ENCODE results near the gene SLC22A23. TPM values are rescaled to one million over a fixed set of nuclear protein-coding genes. Genes with fewer than 3 reads are reported as not detected.

Gene SLC22A23
- total and polyA plus RNA-seq, 2 experiments from 2014 or later: 6.1 to 38.3 TPM

DNA sequence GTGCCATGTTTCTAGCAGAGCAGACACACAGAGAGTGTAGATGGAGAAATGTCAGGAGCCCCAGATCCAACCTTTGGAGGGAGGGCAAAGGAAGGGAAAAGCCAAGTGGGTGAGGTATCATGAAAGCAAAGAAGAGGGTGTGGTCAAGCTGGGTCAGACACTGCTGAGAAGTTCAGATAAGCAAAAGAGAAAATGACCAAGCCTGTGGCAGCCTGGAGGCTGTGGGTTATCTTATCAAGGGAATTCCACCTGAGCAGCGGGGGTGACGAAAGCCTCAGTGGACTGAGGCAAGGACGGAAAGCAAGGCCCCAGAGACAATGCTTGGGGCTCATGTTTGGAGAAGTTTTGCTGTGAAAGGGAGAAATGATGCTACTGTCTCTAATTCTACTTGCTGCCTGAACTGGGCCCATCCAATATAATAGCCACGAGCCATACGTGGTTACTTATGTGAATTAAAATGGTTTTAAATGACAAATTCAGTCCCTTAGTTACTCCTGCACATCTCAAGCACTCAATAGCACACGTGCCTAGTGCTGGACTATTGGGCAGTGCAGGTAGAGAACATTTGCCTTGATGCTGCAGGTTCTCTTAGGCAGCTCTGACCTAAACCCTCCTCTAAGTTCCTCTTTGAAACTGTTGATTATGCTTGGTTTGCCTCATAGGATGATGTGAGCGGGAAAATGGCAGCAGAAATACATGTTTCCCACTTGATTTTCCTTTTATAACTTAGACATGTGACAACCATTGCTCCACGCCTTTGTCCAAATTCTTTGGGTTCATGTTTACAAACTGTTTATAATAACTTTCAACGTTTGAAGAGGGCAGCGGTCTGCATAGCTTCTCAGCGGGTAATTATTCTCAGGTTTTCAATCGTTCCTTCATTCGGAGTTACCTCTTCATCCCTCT lies 63.7 kb downstream of the SLC22A23 start:
- H3K4me1 Mint-ChIP-seq: peaks cover 36% of the 10 kb centered on the region

DNA sequence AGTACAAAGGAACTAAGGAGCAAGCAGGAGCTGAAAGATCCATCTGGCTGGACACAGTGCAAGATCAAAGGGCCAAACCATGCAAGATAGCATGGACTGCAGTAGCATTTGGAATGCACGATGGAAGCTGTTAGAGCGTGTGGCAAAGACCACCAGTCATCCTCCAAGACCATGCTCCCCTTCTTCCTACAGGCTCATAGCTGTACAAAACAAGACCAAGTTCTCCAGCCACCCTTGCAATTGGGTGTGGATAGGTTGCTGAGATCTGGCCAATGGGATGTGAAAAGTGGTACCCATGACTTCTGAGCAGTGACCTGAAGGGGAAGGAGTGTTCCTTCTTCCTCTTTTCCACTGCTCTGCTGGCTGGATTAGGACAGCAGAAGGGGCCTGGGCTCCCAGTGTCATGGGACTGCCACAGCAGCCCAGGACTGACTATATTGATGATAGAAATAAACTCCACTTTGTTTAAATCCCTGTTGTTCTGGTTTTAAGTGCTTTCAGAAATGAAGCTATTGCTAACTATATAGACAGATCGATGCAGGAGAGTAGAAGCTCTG lies 64.9 kb downstream of the SLC22A23 start:
- Histone ChIP-seq H4K20me1 (replicated peaks; ENCODE audit: insufficient read depth) (peaks cover 5% of the 10 kb centered on the region; the same call in 1 of the 2 replicates), H3F3A (replicated peaks; ENCODE audit: low read depth) (no peaks in the 10 kb centered on the region), H3K27ac (ENCODE audit: low read depth) (no peak overlapping the region), H3K79me2 (replicated peaks; ENCODE audit: insufficient read depth) (peaks cover 48% of the 10 kb centered on the region), H3K27me3 (ENCODE audit: insufficient read depth) (no peaks in the 10 kb centered on the region), H3K4me3 (no peak overlapping the region), H3K4me1 (ENCODE audit: insufficient read depth) (no peaks in the 10 kb centered on the region), H3K4me2 (no peak overlapping the region), H3K36me3 (ENCODE audit: insufficient read depth) (peaks cover 8% of the 10 kb centered on the region; the same call in 1 of the 2 replicates), H2AFZ (no peak overlapping the region), H3K9me2 (ENCODE audit: insufficient read depth) (no peaks in the 10 kb centered on the region)
- ATAC-seq: no peak
- Mint-ChIP-seq H3K4me3 (no peak overlapping the region), H3K27ac (no peak overlapping the region), H3K9me3 (no peaks in the 10 kb centered on the region), H3K4me1 (peaks cover 33% of the 10 kb centered on the region), H3K27me3 (ENCODE audit: insufficient read depth, low read depth, poor library complexity) (peaks cover 4% of the 10 kb centered on the region), H3K36me3 (ENCODE audit: low read depth) (peaks cover 35% of the 10 kb centered on the region)
- DNase-seq (ENCODE audit: low spot score): no peak
- TF ChIP-seq ZNF114 (CRISPR knock-in tag; IDR thresholded peaks at IDR 0.05): no peak
- no peak for TF ChIP-seq CREB1 (CRISPR knock-in tag; IDR thresholded peaks at IDR 0.05; ENCODE audit: low read depth)
- TF ChIP-seq, protein P1, sequence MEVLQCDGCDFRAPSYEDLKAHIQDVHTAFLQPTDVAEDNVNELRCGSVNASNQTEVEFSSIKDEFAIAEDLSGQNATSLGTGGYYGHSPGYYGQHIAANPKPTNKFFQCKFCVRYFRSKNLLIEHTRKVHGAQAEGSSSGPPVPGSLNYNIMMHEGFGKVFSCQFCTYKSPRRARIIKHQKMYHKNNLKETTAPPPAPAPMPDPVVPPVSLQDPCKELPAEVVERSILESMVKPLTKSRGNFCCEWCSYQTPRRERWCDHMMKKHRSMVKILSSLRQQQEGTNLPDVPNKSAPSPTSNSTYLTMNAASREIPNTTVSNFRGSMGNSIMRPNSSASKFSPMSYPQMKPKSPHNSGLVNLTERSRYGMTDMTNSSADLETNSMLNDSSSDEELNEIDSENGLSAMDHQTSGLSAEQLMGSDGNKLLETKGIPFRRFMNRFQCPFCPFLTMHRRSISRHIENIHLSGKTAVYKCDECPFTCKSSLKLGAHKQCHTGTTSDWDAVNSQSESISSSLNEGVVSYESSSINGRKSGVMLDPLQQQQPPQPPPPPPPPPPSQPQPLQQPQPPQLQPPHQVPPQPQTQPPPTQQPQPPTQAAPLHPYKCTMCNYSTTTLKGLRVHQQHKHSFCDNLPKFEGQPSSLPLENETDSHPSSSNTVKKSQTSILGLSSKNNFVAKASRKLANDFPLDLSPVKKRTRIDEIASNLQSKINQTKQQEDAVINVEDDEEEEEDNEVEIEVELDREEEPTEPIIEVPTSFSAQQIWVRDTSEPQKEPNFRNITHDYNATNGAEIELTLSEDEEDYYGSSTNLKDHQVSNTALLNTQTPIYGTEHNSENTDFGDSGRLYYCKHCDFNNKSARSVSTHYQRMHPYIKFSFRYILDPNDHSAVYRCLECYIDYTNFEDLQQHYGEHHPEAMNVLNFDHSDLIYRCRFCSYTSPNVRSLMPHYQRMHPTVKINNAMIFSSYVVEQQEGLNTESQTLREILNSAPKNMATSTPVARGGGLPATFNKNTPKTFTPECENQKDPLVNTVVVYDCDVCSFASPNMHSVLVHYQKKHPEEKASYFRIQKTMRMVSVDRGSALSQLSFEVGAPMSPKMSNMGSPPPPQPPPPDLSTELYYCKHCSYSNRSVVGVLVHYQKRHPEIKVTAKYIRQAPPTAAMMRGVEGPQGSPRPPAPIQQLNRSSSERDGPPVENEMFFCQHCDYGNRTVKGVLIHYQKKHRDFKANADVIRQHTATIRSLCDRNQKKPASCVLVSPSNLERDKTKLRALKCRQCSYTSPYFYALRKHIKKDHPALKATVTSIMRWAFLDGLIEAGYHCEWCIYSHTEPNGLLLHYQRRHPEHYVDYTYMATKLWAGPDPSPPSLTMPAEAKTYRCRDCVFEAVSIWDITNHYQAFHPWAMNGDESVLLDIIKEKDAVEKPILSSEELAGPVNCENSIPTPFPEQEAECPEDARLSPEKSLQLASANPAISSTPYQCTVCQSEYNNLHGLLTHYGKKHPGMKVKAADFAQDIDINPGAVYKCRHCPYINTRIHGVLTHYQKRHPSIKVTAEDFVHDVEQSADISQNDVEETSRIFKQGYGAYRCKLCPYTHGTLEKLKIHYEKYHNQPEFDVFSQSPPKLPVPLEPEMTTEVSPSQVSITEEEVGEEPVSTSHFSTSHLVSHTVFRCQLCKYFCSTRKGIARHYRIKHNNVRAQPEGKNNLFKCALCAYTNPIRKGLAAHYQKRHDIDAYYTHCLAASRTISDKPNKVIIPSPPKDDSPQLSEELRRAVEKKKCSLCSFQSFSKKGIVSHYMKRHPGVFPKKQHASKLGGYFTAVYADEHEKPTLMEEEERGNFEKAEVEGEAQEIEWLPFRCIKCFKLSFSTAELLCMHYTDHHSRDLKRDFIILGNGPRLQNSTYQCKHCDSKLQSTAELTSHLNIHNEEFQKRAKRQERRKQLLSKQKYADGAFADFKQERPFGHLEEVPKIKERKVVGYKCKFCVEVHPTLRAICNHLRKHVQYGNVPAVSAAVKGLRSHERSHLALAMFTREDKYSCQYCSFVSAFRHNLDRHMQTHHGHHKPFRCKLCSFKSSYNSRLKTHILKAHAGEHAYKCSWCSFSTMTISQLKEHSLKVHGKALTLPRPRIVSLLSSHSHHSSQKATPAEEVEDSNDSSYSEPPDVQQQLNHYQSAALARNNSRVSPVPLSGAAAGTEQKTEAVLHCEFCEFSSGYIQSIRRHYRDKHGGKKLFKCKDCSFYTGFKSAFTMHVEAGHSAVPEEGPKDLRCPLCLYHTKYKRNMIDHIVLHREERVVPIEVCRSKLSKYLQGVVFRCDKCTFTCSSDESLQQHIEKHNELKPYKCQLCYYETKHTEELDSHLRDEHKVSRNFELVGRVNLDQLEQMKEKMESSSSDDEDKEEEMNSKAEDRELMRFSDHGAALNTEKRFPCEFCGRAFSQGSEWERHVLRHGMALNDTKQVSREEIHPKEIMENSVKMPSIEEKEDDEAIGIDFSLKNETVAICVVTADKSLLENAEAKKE (CRISPR knock-in tag; IDR thresholded peaks at IDR 0.05): no peak
- TF ChIP-seq, protein P2, sequence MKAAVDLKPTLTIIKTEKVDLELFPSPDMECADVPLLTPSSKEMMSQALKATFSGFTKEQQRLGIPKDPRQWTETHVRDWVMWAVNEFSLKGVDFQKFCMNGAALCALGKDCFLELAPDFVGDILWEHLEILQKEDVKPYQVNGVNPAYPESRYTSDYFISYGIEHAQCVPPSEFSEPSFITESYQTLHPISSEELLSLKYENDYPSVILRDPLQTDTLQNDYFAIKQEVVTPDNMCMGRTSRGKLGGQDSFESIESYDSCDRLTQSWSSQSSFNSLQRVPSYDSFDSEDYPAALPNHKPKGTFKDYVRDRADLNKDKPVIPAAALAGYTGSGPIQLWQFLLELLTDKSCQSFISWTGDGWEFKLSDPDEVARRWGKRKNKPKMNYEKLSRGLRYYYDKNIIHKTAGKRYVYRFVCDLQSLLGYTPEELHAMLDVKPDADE (IDR thresholded peaks at IDR 0.05): no peak
- TF ChIP-seq, protein P3, sequence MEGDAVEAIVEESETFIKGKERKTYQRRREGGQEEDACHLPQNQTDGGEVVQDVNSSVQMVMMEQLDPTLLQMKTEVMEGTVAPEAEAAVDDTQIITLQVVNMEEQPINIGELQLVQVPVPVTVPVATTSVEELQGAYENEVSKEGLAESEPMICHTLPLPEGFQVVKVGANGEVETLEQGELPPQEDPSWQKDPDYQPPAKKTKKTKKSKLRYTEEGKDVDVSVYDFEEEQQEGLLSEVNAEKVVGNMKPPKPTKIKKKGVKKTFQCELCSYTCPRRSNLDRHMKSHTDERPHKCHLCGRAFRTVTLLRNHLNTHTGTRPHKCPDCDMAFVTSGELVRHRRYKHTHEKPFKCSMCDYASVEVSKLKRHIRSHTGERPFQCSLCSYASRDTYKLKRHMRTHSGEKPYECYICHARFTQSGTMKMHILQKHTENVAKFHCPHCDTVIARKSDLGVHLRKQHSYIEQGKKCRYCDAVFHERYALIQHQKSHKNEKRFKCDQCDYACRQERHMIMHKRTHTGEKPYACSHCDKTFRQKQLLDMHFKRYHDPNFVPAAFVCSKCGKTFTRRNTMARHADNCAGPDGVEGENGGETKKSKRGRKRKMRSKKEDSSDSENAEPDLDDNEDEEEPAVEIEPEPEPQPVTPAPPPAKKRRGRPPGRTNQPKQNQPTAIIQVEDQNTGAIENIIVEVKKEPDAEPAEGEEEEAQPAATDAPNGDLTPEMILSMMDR (conservative IDR thresholded peaks at IDR 0.05; ENCODE audit: low read depth in 2 of 2): no peak
- TF ChIP-seq STAT1 (IDR thresholded peaks at IDR 0.05; ENCODE audit: unreplicated experiment): no peak

More for the DNA sequence above, 63.7 kb downstream of the SLC22A23 start:
- no peak overlapping the region for H3K4me3 ChIP-seq
- Mint-ChIP-seq H3K9me3 (no peaks in the 10 kb centered on the region), H3K36me3 (ENCODE audit: low read depth) (peaks cover 27% of the 10 kb centered on the region), H3K27me3 (ENCODE audit: insufficient read depth, low read depth, poor library complexity) (peaks cover 4% of the 10 kb centered on the region), H3K4me3 (no peak overlapping the region), H3K27ac (no peak overlapping the region)
- H3K36me3 ChIP-seq (ENCODE audit: insufficient read depth): no peaks in the 10 kb centered on the region
- DNase-seq (ENCODE audit: low spot score) (no peak), ATAC-seq (no peak)
- no peak for TF ChIP-seq ZNF331 (CRISPR knock-in tag; IDR thresholded peaks at IDR 0.05; ENCODE audit: low read depth)
- no peaks in the 10 kb centered on the region for H3K9me2 ChIP-seq (ENCODE audit: insufficient read depth)
- H3K27ac ChIP-seq (ENCODE audit: low read depth): no peak overlapping the region
- H3K27me3 ChIP-seq (ENCODE audit: insufficient read depth): no peaks in the 10 kb centered on the region
- peaks cover 49% of the 10 kb centered on the region for H3K79me2 ChIP-seq (replicated peaks; ENCODE audit: insufficient read depth)
- no peak overlapping the region for H3K4me2 ChIP-seq
- no peaks in the 10 kb centered on the region for H3K4me1 ChIP-seq (ENCODE audit: insufficient read depth)
- 0 out of 2 replicates have a peak, but pooled peaks cover 3% of the 10 kb centered on the region for H3F3A ChIP-seq (replicated peaks; ENCODE audit: low read depth)
- peaks cover 9% of the 10 kb centered on the region; the same call in 1 of the 2 replicates for H4K20me1 ChIP-seq (replicated peaks; ENCODE audit: insufficient read depth)
- H2AFZ ChIP-seq: no peak overlapping the region
